ENCODE data around the gene EFCAB12. TPM values are rescaled to one million over a fixed set of nuclear protein-coding genes. Genes with fewer than 3 reads are reported as not detected.

The EFCAB12 gene
- total RNA-seq, 1 donor from 2014 or later, result 0.14 TPM

- Histone ChIP-seq H2AFZ (ENCODE audit: low read depth, low read length) (no peak overlapping the region), H3K79me2 (ENCODE audit: insufficient read depth, low read length) (no peaks in the 10 kb centered on the region), H4K20me1 (ENCODE audit: insufficient read depth, low read length) (no peaks in the 10 kb centered on the region), H3K4me2 (ENCODE audit: low read length) (no peak overlapping the region), H3K27me3 (ENCODE audit: insufficient read depth, low read length) (peaks cover 3% of the 10 kb centered on the region), H3K4me1 (ENCODE audit: insufficient read depth, low read length) (peaks cover 16% of the 10 kb centered on the region), H3K36me3 (ENCODE audit: insufficient read depth, low read length) (no peaks in the 10 kb centered on the region), H3K9ac (ENCODE audit: low read length) (no peak overlapping the region), H3K9me3 (ENCODE audit: insufficient read depth, low read depth, low read length) (no peaks in the 10 kb centered on the region), H3K4me3 (ENCODE audit: insufficient read depth, low read depth, low read length) (no peak overlapping the region), H3K27ac (ENCODE audit: low read depth, low read length) (no peak overlapping the region)
- Mint-ChIP-seq H3K4me1 (ENCODE audit: low read depth, unreplicated experiment) (peaks cover 11% of the 10 kb centered on the region), H3K27ac (ENCODE audit: unreplicated experiment) (no peak overlapping the region), H3K9me3 (ENCODE audit: unreplicated experiment) (no peaks in the 10 kb centered on the region), H3K36me3 (ENCODE audit: low read depth, unreplicated experiment) (no peaks in the 10 kb centered on the region), H3K27me3 (ENCODE audit: low read depth, unreplicated experiment) (peaks cover 3% of the 10 kb centered on the region), H3K4me3 (ENCODE audit: unreplicated experiment) (no peak overlapping the region)
- no peak for DNase-seq (ENCODE audit: low read depth)
- no peak for FAIRE-seq
- TF ChIP-seq CTCF (IDR thresholded peaks at IDR 0.05; ENCODE audit: insufficient read depth, low read depth, low read length) (no peak), EZH2 (IDR thresholded peaks at IDR 0.05; ENCODE audit: insufficient read depth, low read length) (no peak)
These were observed 10.1 kb downstream of the EFCAB12 start for GRCh38 chr3:129418041-129418973.

GRCh38 chr3:129417326-129417725 is 11.1 kb downstream of the EFCAB12 start:
- TF ChIP-seq EZH2 (IDR thresholded peaks at IDR 0.05; ENCODE audit: insufficient read depth, low read length), result no peak
- TF ChIP-seq CTCF (IDR thresholded peaks at IDR 0.05; ENCODE audit: insufficient read depth, low read depth, low read length), result no peak
- Mint-ChIP-seq H3K36me3 (ENCODE audit: low read depth, unreplicated experiment) (no peaks in the 10 kb centered on the region), H3K9me3 (ENCODE audit: unreplicated experiment) (no peaks in the 10 kb centered on the region), H3K27ac (ENCODE audit: unreplicated experiment) (no peak overlapping the region), H3K4me1 (ENCODE audit: low read depth, unreplicated experiment) (peaks cover 21% of the 10 kb centered on the region), H3K27me3 (ENCODE audit: low read depth, unreplicated experiment) (peaks cover 3% of the 10 kb centered on the region), H3K4me3 (ENCODE audit: unreplicated experiment) (no peak overlapping the region)
- Histone ChIP-seq H4K20me1 (ENCODE audit: insufficient read depth, low read length) (no peaks in the 10 kb centered on the region), H3K27ac (ENCODE audit: low read depth, low read length) (no peak overlapping the region), H3K4me2 (ENCODE audit: low read length) (no peak overlapping the region), H3K9me3 (ENCODE audit: insufficient read depth, low read depth, low read length) (no peaks in the 10 kb centered on the region), H3K36me3 (ENCODE audit: insufficient read depth, low read length) (no peaks in the 10 kb centered on the region), H3K27me3 (ENCODE audit: insufficient read depth, low read length) (peaks cover 3% of the 10 kb centered on the region), H3K4me3 (ENCODE audit: insufficient read depth, low read depth, low read length) (no peak overlapping the region), H3K79me2 (ENCODE audit: insufficient read depth, low read length) (no peaks in the 10 kb centered on the region), H3K9ac (ENCODE audit: low read length) (no peak overlapping the region), H3K4me1 (ENCODE audit: insufficient read depth, low read length) (peaks cover 24% of the 10 kb centered on the region), H2AFZ (ENCODE audit: low read depth, low read length) (no peak overlapping the region)
- no peak for FAIRE-seq
- DNase-seq (ENCODE audit: low read depth), result peak; percentile 71

GRCh38 chr3:129416415-129416814 is 12.0 kb downstream of the EFCAB12 start:
- TF ChIP-seq EZH2 (IDR thresholded peaks at IDR 0.05; ENCODE audit: insufficient read depth, low read length), result no peak
- no peaks in the 10 kb centered on the region for H3K36me3 ChIP-seq (ENCODE audit: insufficient read depth, low read length)
- no peak overlapping the region for H3K27ac ChIP-seq (ENCODE audit: low read depth, low read length)
- no peak overlapping the region for H2AFZ ChIP-seq (ENCODE audit: low read depth, low read length)
- H3K9me3 Mint-ChIP-seq (ENCODE audit: unreplicated experiment), result no peaks in the 10 kb centered on the region
- no peaks in the 10 kb centered on the region for H3K27me3 Mint-ChIP-seq (ENCODE audit: low read depth, unreplicated experiment)
- peaks cover 3% of the 10 kb centered on the region for H3K27me3 ChIP-seq (ENCODE audit: insufficient read depth, low read length)
- H3K4me3 ChIP-seq (ENCODE audit: insufficient read depth, low read depth, low read length), result no peak overlapping the region
- no peaks in the 10 kb centered on the region for H3K36me3 Mint-ChIP-seq (ENCODE audit: low read depth, unreplicated experiment)
- no peaks in the 10 kb centered on the region for H3K9me3 ChIP-seq (ENCODE audit: insufficient read depth, low read depth, low read length)
- no peaks in the 10 kb centered on the region for H4K20me1 ChIP-seq (ENCODE audit: insufficient read depth, low read length)
- DNase-seq (ENCODE audit: low read depth), result no peak
- no peaks in the 10 kb centered on the region for H3K79me2 ChIP-seq (ENCODE audit: insufficient read depth, low read length)
- peaks cover 22% of the 10 kb centered on the region for H3K4me1 Mint-ChIP-seq (ENCODE audit: low read depth, unreplicated experiment)
- H3K27ac Mint-ChIP-seq (ENCODE audit: unreplicated experiment), result no peak overlapping the region
- no peak overlapping the region for H3K4me3 Mint-ChIP-seq (ENCODE audit: unreplicated experiment)
- FAIRE-seq, result no peak
- H3K9ac ChIP-seq (ENCODE audit: low read length), result no peak overlapping the region
- H3K4me1 ChIP-seq (ENCODE audit: insufficient read depth, low read length), result peaks cover 24% of the 10 kb centered on the region
- no peak overlapping the region for H3K4me2 ChIP-seq (ENCODE audit: low read length)

Data from astrocyte (in vitro differentiated cells and primary cell).